Gastroesophageal sphincter (tissue), 4 donors: Measurements from ENCODE around the gene PARVG. TPM values are rescaled to one million over a fixed set of nuclear protein-coding genes. Genes with fewer than 3 reads are reported as not detected.
"Not testable (repeated sequence)": the region's sequence is repeated elsewhere in the genome, so short reads cannot be mapped to it uniquely, and the experiment has no call there.

Experiments used
- ATAC-seq: fragments of 150-250 bp; one replicate; pipeline ENCODE4 v1.9.1; 2016; ENCODE audit warnings: mild to moderate bottlenecking, moderate library complexity
- H3K27ac ChIP-seq, 4 donors: fragments of 200-600 bp; sonication (generic) in 3 of 4; 1 replicate in 3 of 4; 2 replicates in 1 of 4; pipeline ENCODE4 v1.5.1; 2016 to 2019
- H3K27me3 ChIP-seq: fragments of 200-600 bp; sonication (generic); one replicate; pipeline ENCODE4 v1.5.1; 2019
- H3K36me3 ChIP-seq, 2 donors: fragments of 200-600 bp; sonication (generic); one replicate each; pipeline ENCODE4 v1.5.1; 2019; ENCODE audit warnings: control low read depth in 1 of 2
- H3K4me1 ChIP-seq, 3 donors: fragments of 200-600 bp; sonication (generic); 1 replicate in 2 of 3; 2 replicates in 1 of 3; pipeline ENCODE4 v1.5.1; 2016 to 2019; ENCODE audit warnings: control low read depth in 2 of 3
- H3K4me3 ChIP-seq, 2 donors: fragments of 200-600 bp; sonication (generic); one replicate each; pipeline ENCODE4 v1.5.1; 2019; ENCODE audit warnings: mild to moderate bottlenecking in 1 of 2, moderate library complexity in 1 of 2
- H3K9me3 ChIP-seq, 3 donors: fragments of 200-600 bp; sonication (generic); one replicate each; pipeline ENCODE4 v1.5.1; 2017 to 2019; ENCODE audit warnings: control low read depth in 2 of 3
- CTCF ChIP-seq, 4 experiments: fragments of 200-600 bp in 2 of 4; fragments of 450-650 bp in 2 of 4; sonication (generic) in 1 of 4; IDR thresholded peaks; one replicate each; pipeline ENCODE4 v1.5.1; 2017 to 2019; ENCODE audit warnings: antibody characterized with exemption in 4 of 4, mild to moderate bottlenecking in 2 of 4, moderate library complexity in 2 of 4
- EP300 ChIP-seq: sonication (generic); formaldehyde crosslinking; IDR thresholded peaks from one replicate; pipeline ENCODE4 v1.6.1; 2017; ENCODE audit warnings: antibody characterized with exemption, mild to moderate bottlenecking
- POLR2A ChIP-seq, 2 donors: fragments of 450-650 bp; IDR thresholded peaks; one replicate each; pipeline ENCODE4 v1.6.1; 2017; ENCODE audit warnings: antibody characterized with exemption in 2 of 2, mild to moderate bottlenecking in 2 of 2, moderate library complexity in 1 of 2
- POLR2AphosphoS5 ChIP-seq: sonication (generic); formaldehyde crosslinking; IDR thresholded peaks from one replicate; pipeline ENCODE4 v1.6.1; 2017; ENCODE audit warnings: antibody characterized with exemption
- whole genome bisulfite sequencing, 2 donors: methylation state at CpG; one replicate each; pipeline ENCODE4 v1.1.5; 2018; ENCODE audit warnings: low coverage in 1 of 2; 5-methylcytosine and 5-hydroxymethylcytosine counted together
- total RNA-seq, 4 donors: library from RNA; depleted of rRNA; stranded (reverse); fragments of >200 nt; gene quantifications; one replicate each; pipeline ENCODE4 v1.1.0, GENCODE V29; 2016

PARVG gene
- total RNA-seq, 4 donors from 2014 or later, result 7.0 to 18.2 (median 11.3) TPM

DNA sequence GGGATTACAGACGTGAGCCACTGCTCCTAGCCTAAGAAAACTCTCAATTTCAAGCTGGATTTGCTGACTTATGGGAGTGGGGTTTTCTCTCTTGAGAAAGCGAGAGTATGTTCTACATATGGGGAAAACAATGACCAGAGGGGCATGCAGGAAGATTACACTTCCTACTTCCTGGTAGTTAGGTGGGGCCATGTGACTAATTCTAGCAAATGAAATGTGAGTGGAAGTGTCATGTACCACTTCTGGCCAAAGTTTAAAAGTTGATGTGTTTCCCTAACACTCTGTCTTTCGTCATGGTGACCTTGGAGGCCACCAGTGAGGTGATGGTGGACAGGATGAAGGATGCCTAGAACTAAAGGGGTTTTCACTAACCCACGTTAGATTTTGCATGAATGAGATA, 50.5 kb downstream of the PARVG start:
- no peak for TF ChIP-seq EP300
- Histone ChIP-seq H3K4me1 (no peaks in the 10 kb centered on the region), H3K4me3 (no peak overlapping the region), H3K27ac (no peak overlapping the region), H3K27me3 (peaks cover 5% of the 10 kb centered on the region), H3K36me3 (no peaks in the 10 kb centered on the region), H3K9me3 (peaks cover 0 to 32% (median 0%) of the 10 kb centered on the region in 3 donors)
- ATAC-seq, result no peak
- WGBS, 2 donors, result 70 to 100% methylated on average over 1 to 4 of the region's 4 CpGs

DNA sequence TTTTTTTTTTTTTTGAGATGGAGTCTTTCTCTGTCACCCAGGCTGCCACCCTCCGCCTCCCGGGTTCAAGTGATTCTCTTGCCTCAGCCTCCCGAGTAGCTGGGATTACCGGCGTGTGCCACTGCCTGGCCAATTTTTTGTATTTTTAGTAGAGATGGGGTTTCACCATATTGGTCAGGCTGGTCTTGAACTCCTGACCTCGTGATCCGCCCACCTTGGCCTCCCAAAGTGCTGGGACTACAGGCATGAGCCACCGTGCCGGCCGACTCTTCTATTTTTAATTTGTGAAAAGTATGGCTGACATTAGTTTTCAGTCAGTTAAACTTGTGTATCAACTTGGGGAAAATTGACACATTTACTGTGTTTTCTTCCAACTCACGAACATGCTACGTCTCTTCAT, 53.6 kb downstream of the PARVG start:
- WGBS, 2 donors, result 93 to 97% methylated on average over 6 to 11 of the region's 12 CpGs
- H3K27ac ChIP-seq, result not testable (repeated sequence)

DNA sequence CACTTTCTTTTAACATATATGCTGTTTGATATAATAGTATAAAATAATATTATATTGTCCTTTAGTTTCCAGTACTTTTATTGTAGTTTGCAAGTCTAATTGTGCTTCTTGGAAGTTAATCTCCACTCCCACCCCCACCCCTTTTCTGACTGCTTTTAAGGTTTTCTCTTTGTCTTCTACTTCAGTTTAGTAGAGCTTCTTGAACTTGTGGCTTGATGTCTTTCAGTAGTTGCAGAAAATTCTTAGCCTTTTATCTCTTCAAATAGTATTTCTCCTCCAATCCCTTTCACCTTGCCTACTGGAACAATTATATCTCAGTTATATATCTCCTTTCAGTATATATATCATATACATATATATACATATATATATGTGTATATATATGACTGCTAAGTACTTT, 56.6 kb downstream of the PARVG start:
- no peak for ATAC-seq
- TF ChIP-seq EP300 (no peak), CTCF (IDR thresholded peaks at IDR 0.05) (no peak)
- Histone ChIP-seq H3K4me3 (no peak overlapping the region), H3K36me3 (no peaks in the 10 kb centered on the region), H3K27me3 (no peaks in the 10 kb centered on the region), H3K27ac (no peak overlapping the region), H3K4me1 (no peaks in the 10 kb centered on the region), H3K9me3 (peaks cover 0 to 18% (median 0%) of the 10 kb centered on the region in 3 donors)

More for the DNA sequence above, 53.6 kb downstream of the PARVG start:
- H3K9me3 ChIP-seq, result peaks cover 0 to 27% (median 0%) of the 10 kb centered on the region in 3 donors
- ATAC-seq, H3K36me3 ChIP-seq, H3K27me3 ChIP-seq, H3K4me3 ChIP-seq, H3K4me1 ChIP-seq: not testable (repeated sequence)

GRCh38 chr22:44241121-44241520, 60.4 kb downstream of the PARVG start:
- Histone ChIP-seq H3K9me3 (peaks cover 0 to 18% (median 0%) of the 10 kb centered on the region in 3 donors), H3K27me3 (peaks cover 14% of the 10 kb centered on the region)
- not testable (repeated sequence) for H3K36me3 ChIP-seq, H3K4me1 ChIP-seq, ATAC-seq, H3K4me3 ChIP-seq, H3K27ac ChIP-seq
- WGBS, 2 donors, result 94 to 100% methylated on average over 1 to 3 of the region's 3 CpGs

DNA sequence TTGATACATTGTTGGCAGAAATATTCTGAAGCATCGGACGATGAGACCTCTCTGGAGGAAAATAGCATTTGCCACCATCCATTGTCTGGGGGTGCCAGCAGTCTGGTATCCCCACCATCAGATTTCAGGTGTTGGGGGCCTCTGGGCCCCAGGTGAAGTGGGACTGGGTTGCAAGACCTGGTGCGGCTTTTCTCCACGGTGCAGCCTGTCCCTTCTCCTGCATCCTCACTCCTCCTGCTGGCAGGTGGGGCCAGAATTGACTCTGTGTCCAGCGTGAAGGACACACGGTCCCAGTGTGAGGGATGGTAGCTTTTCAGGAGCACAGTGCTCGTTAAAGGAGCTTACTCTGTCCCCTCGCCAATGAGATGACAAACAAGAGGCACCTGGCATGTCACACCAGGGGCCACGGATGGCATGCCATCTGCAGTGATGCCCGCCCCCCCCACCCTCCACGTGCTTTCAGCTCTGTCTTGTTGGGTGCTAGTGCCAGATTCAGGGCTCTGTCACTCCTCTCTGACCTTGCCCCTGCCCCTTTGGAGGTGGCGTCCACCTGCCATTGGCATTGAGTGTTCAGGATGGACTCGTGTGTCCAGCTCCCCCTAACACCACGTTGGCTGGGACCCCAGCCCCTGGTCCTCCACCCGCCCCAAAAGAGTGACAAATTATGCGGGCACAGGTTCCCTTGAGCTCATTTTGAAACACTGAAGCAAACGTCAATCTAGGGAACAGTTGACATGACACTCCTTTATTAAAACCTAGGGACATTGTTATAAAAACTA, 62.4 kb downstream of the PARVG start:
- Histone ChIP-seq H3K4me1 (no peaks in the 10 kb centered on the region), H3K36me3 (no peaks in the 10 kb centered on the region), H3K9me3 (peaks cover 0 to 5% (median 0%) of the 10 kb centered on the region in 3 donors), H3K27me3 (peaks cover 14% of the 10 kb centered on the region), H3K27ac (no peak overlapping the region), H3K4me3 (no peak overlapping the region)
- TF ChIP-seq CTCF (IDR thresholded peaks at IDR 0.05), result no peak
- no peak for ATAC-seq
- 64 to 83% methylated on average over 3 to 4 of the region's 17 CpGs for WGBS, 2 donors

DNA sequence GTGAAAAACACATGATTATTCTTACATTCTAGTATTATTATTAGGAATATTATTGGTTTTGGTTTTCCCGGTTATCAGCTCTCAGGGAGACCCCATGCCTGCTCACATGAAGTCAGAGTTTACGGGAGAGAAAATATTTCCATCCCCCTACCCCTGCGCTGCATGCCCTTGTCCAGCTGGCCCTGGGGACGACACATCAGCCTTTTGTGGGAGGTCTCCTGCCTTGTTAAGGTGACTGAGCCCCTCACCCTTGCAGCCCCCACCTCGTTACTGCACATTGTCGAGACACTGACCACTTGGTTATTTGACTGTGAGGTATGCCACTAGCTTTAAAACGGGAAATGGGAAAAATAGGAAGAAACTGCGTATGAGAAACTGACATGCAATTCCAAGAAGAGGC, 63.0 kb downstream of the PARVG start:
- Histone ChIP-seq H3K4me3 (no peak overlapping the region), H3K4me1 (no peaks in the 10 kb centered on the region), H3K27ac (no peak overlapping the region), H3K36me3 (peaks cover 0 to 4% of the 10 kb centered on the region in 2 donors), H3K9me3 (peaks cover 0 to 2% (median 0%) of the 10 kb centered on the region in 3 donors), H3K27me3 (peaks cover 14% of the 10 kb centered on the region)
- WGBS, 2 donors, result 74 to 80% methylated on average over 4 to 6 of the region's 8 CpGs
- no peak for ATAC-seq
- TF ChIP-seq POLR2A (IDR thresholded peaks at IDR 0.05) (no peak), CTCF (IDR thresholded peaks at IDR 0.05) (no peak), EP300 (no peak), POLR2AphosphoS5 (no peak)
